Germinal center (tissue), 1 donor: Measurements from ENCODE around the gene WHAMM.
"Not testable (repeated sequence)": the region's sequence is repeated elsewhere in the genome, so short reads cannot be mapped to it uniquely, and the experiment has no call there.

Experiments used
- DNase-seq: peaks from one replicate; pipeline ENCODE4 v3.0.0; 2012; ENCODE audit warnings: mixed read lengths, low spot score

The WHAMM gene, protein sequence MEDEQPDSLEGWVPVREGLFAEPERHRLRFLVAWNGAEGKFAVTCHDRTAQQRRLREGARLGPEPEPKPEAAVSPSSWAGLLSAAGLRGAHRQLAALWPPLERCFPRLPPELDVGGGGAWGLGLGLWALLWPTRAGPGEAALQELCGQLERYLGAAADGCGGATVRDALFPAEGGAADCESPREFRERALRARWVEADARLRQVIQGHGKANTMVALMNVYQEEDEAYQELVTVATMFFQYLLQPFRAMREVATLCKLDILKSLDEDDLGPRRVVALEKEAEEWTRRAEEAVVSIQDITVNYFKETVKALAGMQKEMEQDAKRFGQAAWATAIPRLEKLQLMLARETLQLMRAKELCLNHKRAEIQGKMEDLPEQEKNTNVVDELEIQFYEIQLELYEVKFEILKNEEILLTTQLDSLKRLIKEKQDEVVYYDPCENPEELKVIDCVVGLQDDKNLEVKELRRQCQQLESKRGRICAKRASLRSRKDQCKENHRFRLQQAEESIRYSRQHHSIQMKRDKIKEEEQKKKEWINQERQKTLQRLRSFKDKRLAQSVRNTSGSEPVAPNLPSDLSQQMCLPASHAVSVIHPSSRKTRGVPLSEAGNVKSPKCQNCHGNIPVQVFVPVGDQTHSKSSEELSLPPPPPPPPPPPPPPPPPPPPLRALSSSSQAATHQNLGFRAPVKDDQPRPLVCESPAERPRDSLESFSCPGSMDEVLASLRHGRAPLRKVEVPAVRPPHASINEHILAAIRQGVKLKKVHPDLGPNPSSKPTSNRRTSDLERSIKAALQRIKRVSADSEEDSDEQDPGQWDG

GRCh38 chr15:82809308-82810060, at the start of gene WHAMM:
Gene WHAMM (plus strand): TSS chr15:82809628. CDS start chr15:82809727, 99 bp downstream.
- DNase-seq, result peak; percentile 96

DNA sequence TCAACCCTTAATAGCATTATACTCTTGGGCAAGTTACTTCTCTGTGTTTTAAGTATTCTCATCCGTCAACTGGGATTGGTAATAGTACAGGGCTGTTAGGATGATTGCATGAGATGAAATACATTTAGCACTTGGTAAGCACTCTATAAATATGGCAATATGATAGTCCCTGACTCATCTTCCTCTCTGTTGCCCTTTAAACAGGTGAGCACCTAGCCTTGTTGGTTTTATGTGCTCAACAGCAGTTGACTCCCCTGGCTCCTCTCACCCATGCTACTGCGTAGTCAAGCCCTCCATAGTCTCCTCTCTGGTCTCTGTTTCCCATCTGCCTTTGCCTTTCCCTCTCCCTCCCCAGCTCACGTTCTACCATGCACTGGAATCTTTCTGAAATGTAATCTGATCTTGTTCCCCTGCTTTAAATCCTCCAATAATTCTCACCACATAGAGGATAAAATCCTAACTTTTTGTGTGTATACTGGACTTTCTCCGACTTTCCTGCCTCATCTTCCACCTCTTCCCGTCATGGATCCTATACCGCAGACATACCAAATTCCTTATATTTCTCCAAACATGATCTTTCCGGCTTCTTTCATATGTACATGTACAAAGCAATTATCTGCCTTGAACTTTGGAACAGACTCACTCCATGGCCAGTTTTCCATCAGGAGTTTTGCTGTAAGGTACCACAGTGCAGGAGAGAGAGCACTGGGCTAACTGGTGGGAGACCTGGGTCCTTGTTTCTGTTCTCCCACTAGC, 45.9 kb upstream of the WHAMM start:
- DNase-seq, result no peak

- DNase-seq, result no peak
These were observed 45.3 kb upstream of the WHAMM start for GRCh38 chr15:82764117-82764490.

GRCh38 chr15:82764740-82765139, 44.7 kb upstream of the WHAMM start:
- no peak for DNase-seq

DNA sequence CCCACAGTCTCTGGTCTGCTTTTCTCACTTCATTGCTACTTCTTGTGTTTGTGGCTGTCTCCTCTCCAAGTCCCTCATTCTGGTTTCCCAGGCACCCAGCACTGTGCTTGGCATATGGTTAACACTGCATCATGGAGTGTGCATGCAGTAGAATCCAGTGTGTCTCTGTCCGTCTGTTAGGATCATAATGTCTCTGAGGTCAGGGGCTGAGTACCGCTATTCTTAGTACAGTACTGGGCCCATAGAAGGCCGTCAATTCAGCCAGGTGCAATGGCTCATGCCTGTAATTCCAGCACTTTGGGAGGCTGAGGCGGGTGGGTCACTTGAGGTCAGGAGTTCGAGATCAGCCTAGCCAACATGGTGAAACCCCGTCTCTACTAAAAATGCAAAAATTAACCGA, 43.2 kb upstream of the WHAMM start:
- DNase-seq, result not testable (repeated sequence)

GRCh38 chr15:82767163-82767829, 42.1 kb upstream of the WHAMM start:
- no peak for DNase-seq

DNA sequence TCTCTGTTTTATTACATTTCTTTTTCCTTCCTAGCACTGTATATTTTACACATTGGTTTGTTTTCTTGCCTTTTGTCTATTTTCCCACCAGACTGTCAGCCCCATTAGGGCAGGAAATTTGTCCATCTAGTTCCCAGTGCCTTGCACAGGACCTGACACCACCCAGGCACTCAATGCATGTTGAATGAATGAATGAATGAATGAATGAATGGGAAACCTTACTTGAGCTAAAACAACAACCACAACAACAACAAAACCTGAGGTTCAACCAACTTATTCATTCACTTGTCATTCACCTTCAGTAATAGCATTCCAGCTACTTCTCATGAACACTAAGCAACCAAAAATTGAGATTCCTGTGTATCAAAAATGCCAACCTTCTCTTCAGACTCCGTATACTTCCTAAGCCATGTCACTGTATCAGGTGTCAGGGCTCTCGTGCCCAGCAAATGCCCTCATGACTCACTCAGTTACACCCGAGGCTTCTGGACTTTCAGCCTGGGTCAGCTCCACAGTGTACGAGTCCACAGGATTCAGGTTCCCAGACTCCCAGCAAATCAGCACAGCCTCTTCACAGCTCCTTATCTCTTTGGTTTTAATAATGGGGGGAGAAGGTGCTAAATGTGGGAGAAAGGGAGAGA, 40.9 kb upstream of the WHAMM start:
- DNase-seq, result no peak

GRCh38 chr15:82771789-82772607, 37.4 kb upstream of the WHAMM start:
- no peak for DNase-seq

DNA sequence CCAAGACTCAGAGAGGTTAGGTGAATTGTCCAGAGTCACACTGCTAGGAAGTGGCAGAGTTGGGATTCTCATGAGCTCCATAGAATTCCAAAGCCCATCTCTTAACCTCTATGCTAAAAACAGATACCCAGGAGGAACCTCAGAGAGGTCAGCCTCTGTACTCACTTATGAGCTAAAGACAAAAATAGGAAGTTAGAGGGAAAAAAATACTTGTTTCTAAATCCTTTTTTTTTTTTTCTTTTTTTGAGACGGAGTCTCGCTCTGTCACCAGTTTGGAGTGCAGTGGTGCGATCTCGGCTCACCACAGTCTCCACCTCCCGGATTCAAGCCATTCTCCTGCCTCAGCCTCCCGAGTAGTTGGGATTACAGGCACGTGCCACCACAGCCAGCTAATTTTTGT, 34.9 kb upstream of the WHAMM start:
- DNase-seq, result no peak

- no peak for DNase-seq
These were observed 30.7 kb upstream of the WHAMM start for GRCh38 chr15:82778755-82779154.

DNA sequence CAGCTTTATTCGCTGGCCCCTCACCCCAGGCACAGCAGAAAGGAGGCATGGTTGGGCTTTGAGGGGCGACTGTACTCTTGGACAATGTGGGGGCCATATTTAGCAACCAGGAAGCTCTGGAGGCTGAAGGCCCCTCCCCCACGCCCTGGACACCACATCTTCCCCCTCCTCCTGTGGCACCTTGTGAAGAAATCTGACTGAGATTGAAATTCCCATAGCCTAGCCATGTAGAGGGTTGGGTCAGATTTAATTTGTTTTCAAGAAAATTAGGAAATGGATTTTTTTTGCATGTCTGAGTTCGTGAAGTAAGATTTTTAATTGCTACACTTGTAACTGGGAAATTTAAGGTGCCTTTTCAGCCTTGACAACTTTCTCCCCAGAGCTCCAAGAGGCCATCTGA, 28.1 kb upstream of the WHAMM start:
- DNase-seq, result no peak

DNA sequence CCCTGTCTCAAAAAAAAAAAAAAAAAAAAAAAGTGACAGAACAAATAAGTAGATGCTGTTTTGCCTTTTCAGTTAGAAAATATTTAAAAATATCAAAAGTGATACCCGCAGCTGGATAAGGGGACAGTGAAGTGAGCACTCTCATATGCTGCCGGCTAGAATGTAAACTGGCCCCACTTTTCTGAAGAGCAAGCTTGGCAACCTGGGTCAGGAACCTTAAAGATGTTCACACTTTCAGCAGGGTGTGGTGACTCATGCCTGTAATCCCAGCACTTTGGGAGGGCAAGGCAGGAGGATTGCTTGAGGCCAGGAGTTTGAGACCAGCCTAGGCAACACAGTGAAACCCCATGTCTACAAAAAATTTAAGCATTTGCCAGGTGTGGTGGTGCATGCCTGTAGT, 20.9 kb upstream of the WHAMM start:
- DNase-seq, result no peak

DNA sequence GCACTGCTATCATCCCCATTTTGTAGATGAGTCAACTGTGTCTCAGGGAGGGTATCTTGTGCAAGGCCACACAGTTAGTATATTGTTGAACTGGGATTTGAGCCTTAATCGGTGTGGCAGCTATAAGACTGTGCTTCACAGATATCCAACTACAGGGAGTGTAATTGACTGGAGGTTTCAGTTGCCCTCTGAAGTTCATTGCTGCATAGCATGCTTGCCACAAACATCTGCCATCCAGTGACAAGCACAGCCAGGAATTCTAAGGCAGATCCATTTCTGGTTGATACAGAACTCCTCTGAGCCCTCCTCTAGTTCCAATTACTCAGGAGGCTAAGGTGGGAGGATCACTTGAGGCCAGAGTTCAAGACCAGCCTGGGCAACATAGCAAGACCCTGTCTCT, 19.9 kb upstream of the WHAMM start:
- no peak for DNase-seq

DNA sequence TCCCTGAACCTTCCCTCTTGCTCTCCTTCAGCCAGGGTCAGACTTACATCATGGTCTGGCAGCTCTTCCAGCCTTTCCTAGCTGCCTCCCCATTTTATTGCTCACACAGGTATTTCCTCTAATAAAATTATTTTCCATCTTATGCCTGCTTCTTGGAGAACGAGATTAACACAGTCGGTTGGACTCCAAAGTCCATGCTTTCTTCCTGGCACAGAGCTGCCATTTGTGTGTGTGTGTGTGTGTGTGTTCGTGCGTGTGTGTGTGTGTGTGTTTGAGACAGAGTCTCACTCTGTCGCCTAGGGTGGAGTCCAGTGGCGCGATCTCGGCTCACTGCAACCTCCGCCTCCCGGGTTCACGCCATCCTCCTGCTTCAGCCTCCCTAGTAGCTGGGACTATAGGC, 19.1 kb upstream of the WHAMM start:
- DNase-seq, result no peak

DNA sequence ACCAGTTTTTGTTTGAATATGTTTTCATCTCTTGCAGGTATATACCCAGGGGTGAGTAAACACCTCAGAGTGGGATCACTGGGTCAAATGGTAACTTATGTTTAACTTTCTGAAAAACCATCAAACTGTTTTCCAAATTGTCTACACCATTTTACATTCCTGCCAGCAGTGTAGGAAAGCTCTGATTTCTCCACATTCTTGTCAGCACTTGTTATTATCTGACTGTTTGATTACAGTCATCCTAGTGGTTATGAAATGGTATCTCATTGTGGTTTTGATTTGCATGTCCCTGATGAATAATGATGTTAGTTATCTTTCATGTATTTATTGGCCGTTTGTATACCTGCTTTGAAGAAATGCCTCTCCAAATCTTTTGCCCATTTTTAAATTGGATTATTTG, 17.4 kb upstream of the WHAMM start:
- DNase-seq, result no peak

- DNase-seq, result no peak
These were observed 15.7 kb upstream of the WHAMM start for GRCh38 chr15:82793737-82794136.

GRCh38 chr15:82798104-82798503, 11.3 kb upstream of the WHAMM start:
- DNase-seq, result no peak

GRCh38 chr15:82798531-82799166, 10.8 kb upstream of the WHAMM start:
- no peak for DNase-seq

DNA sequence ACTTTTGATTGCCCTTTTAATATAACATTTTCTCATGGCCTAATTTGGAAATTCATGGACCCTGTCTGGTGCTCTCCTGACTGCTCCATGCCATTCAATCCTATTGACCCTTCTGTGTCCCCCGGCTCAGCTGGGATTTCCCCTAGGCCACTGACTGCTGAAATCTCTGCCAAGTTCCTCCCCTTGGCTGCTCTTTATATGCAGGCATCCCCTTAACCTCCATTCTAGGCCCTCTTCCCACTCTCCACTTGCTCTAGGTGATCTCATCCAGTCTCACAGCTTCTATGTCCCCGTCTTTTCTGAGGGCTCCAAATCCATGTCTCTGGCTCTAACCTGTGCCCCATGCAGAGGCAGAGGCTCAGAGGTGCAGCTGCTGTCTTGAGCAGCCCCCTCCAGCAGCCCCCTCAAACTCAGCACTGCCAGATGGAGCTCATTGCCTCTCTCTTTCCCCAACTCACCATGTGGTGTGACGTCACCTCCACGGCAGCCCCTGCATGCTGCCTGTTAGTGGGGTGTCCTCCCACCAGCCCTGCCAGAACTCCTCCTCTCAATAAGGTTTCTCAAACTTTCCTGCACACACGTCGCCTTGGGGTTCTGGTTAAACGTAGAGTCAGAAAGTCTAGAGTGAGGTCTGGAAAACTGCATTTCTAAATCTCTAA, 10.1 kb upstream of the WHAMM start:
- DNase-seq, result no peak
